Measurements from ENCODE around the gene DST.

Gene DST

GRCh38 chr6:56540232-56541029, 102.3 kb downstream of the DST start:
- H3K4me1 ChIP-seq (ENCODE audit: control insufficient read depth, low read length): peaks cover 12% of the 10 kb centered on the region
- H3K4me2 ChIP-seq (ENCODE audit: low read length): no peak overlapping the region
- no peaks in the 10 kb centered on the region for H3K27me3 ChIP-seq (ENCODE audit: control insufficient read depth, low read length)
- no peaks in the 10 kb centered on the region for H3K9me2 ChIP-seq (replicated peaks; ENCODE audit: control insufficient read depth, low read length)
- no peaks in the 10 kb centered on the region for H3K9me3 ChIP-seq (ENCODE audit: control insufficient read depth, insufficient read depth, low read length)
- no peak for TF ChIP-seq CTCF (IDR thresholded peaks at IDR 0.05; ENCODE audit: low read depth, low read length, poor library complexity, severe bottlenecking)
- TF ChIP-seq EZH2phosphoT487 (IDR thresholded peaks at IDR 0.05; ENCODE audit: borderline replicate concordance, low read length): no peak
- H3K36me3 ChIP-seq (ENCODE audit: control insufficient read depth, low read length): no peaks in the 10 kb centered on the region
- H3K27ac ChIP-seq (ENCODE audit: low read depth, low read length): no peak overlapping the region
- no peaks in the 10 kb centered on the region for H3K79me2 ChIP-seq (ENCODE audit: control insufficient read depth, low read length)
- no peak overlapping the region for H3K4me3 ChIP-seq (ENCODE audit: low read length)
- H3F3A ChIP-seq (ENCODE audit: control insufficient read depth, insufficient read depth): no peaks in the 10 kb centered on the region
- no peaks in the 10 kb centered on the region for H4K20me1 ChIP-seq (ENCODE audit: control insufficient read depth, insufficient read depth, low read depth, low read length)

- Histone ChIP-seq H3F3A (ENCODE audit: control insufficient read depth, insufficient read depth) (no peaks in the 10 kb centered on the region), H3K4me3 (ENCODE audit: low read length) (no peak overlapping the region), H3K4me2 (ENCODE audit: low read length) (no peak overlapping the region), H3K36me3 (ENCODE audit: control insufficient read depth, low read length) (no peaks in the 10 kb centered on the region), H4K20me1 (ENCODE audit: control insufficient read depth, insufficient read depth, low read depth, low read length) (no peaks in the 10 kb centered on the region), H3K27ac (ENCODE audit: low read depth, low read length) (no peak overlapping the region), H3K79me2 (ENCODE audit: control insufficient read depth, low read length) (no peaks in the 10 kb centered on the region), H3K4me1 (ENCODE audit: control insufficient read depth, low read length) (peaks cover 12% of the 10 kb centered on the region), H3K9me2 (replicated peaks; ENCODE audit: control insufficient read depth, low read length) (no peaks in the 10 kb centered on the region), H3K27me3 (ENCODE audit: control insufficient read depth, low read length) (no peaks in the 10 kb centered on the region), H3K9me3 (ENCODE audit: control insufficient read depth, insufficient read depth, low read length) (no peaks in the 10 kb centered on the region)
- TF ChIP-seq EZH2phosphoT487 (IDR thresholded peaks at IDR 0.05; ENCODE audit: borderline replicate concordance, low read length) (no peak), CTCF (IDR thresholded peaks at IDR 0.05; ENCODE audit: low read depth, low read length, poor library complexity, severe bottlenecking) (no peak)
These were observed 103.1 kb downstream of the DST start for GRCh38 chr6:56539527-56540105.

GRCh38 chr6:56538851-56539250, 103.8 kb downstream of the DST start:
- TF ChIP-seq EZH2phosphoT487 (IDR thresholded peaks at IDR 0.05; ENCODE audit: borderline replicate concordance, low read length): no peak
- TF ChIP-seq CTCF (IDR thresholded peaks at IDR 0.05; ENCODE audit: low read depth, low read length, poor library complexity, severe bottlenecking): no peak
- Histone ChIP-seq H3K4me2 (ENCODE audit: low read length) (no peak overlapping the region), H3K79me2 (ENCODE audit: control insufficient read depth, low read length) (no peaks in the 10 kb centered on the region), H3K36me3 (ENCODE audit: control insufficient read depth, low read length) (no peaks in the 10 kb centered on the region), H3F3A (ENCODE audit: control insufficient read depth, insufficient read depth) (no peaks in the 10 kb centered on the region), H3K27ac (ENCODE audit: low read depth, low read length) (no peak overlapping the region), H3K9me2 (replicated peaks; ENCODE audit: control insufficient read depth, low read length) (no peaks in the 10 kb centered on the region), H3K27me3 (ENCODE audit: control insufficient read depth, low read length) (no peaks in the 10 kb centered on the region), H3K9me3 (ENCODE audit: control insufficient read depth, insufficient read depth, low read length) (no peaks in the 10 kb centered on the region), H3K4me3 (ENCODE audit: low read length) (no peak overlapping the region), H4K20me1 (ENCODE audit: control insufficient read depth, insufficient read depth, low read depth, low read length) (no peaks in the 10 kb centered on the region), H3K4me1 (ENCODE audit: control insufficient read depth, low read length) (peaks cover 16% of the 10 kb centered on the region)

Measured in DOHH2 (cell line).